NCI-H1930 (cell line): ENCODE measurements around the gene APBA3.

Experiments
- DNase-seq, 2 experiments: peaks; one replicate each; lab custom pipeline; 2025; lab: John Stamatoyannopoulos, UW

Gene APBA3

GRCh38 chr19:3761382-3762129 lies at the start of gene APBA3:
Gene APBA3, minus strand, starts transcription at chr19:3761692. Its CDS starts 1,428 bp downstream, at chr19:3760264.
- peak; percentile 85 to 90 for DNase-seq

- no peak for DNase-seq
These were observed 49.3 kb upstream of the APBA3 start for GRCh38 chr19:3810708-3811355.

GRCh38 chr19:3809881-3810707 lies 48.6 kb upstream of the APBA3 start:
- no peak for DNase-seq

- no peak for DNase-seq
These were observed 47.1 kb upstream of the APBA3 start for GRCh38 chr19:3808420-3809143.

- DNase-seq = no peak
These were observed 46.3 kb upstream of the APBA3 start for GRCh38 chr19:3807574-3808354.

- no peak for DNase-seq
These were observed 45.6 kb upstream of the APBA3 start for GRCh38 chr19:3807131-3807480.

GRCh38 chr19:3805859-3806258 lies 44.4 kb upstream of the APBA3 start:
- no peak for DNase-seq

GRCh38 chr19:3804429-3804828 lies 42.9 kb upstream of the APBA3 start:
- DNase-seq = no peak

- no peak for DNase-seq
These were observed 42.5 kb upstream of the APBA3 start for GRCh38 chr19:3803986-3804385.

GRCh38 chr19:3803114-3803888 lies 41.8 kb upstream of the APBA3 start:
- no peak for DNase-seq

GRCh38 chr19:3801412-3802096 lies 40.1 kb upstream of the APBA3 start:
- DNase-seq = peak in 1 of 2 experiments; percentile 9

- DNase-seq = no peak
These were observed 39.5 kb upstream of the APBA3 start for GRCh38 chr19:3800996-3801395.

GRCh38 chr19:3798137-3798536 lies 36.6 kb upstream of the APBA3 start:
- no peak for DNase-seq

- no peak for DNase-seq
These were observed 34.9 kb upstream of the APBA3 start for GRCh38 chr19:3796358-3796757.

- no peak for DNase-seq
These were observed 32.3 kb upstream of the APBA3 start for GRCh38 chr19:3793799-3794198.

GRCh38 chr19:3792114-3792513 lies 30.6 kb upstream of the APBA3 start:
- DNase-seq = no peak

GRCh38 chr19:3790941-3791340 lies 29.4 kb upstream of the APBA3 start:
- no peak for DNase-seq

- no peak for DNase-seq
These were observed 28.8 kb upstream of the APBA3 start for GRCh38 chr19:3790209-3790734.

GRCh38 chr19:3788996-3789778 lies 27.7 kb upstream of the APBA3 start:
- no peak for DNase-seq
